ELR (cell line): ENCODE results near the gene PRDM16.
A peak's percentile ranks its signal among the peaks of the same experiment; 100 is the strongest.

ENCODE experiments used
- DNase-seq: peaks from one replicate; pipeline ENCODE4 v3.0.0-alpha.2; 2015; ENCODE audit warnings: low read depth

The PRDM16 gene

DNA sequence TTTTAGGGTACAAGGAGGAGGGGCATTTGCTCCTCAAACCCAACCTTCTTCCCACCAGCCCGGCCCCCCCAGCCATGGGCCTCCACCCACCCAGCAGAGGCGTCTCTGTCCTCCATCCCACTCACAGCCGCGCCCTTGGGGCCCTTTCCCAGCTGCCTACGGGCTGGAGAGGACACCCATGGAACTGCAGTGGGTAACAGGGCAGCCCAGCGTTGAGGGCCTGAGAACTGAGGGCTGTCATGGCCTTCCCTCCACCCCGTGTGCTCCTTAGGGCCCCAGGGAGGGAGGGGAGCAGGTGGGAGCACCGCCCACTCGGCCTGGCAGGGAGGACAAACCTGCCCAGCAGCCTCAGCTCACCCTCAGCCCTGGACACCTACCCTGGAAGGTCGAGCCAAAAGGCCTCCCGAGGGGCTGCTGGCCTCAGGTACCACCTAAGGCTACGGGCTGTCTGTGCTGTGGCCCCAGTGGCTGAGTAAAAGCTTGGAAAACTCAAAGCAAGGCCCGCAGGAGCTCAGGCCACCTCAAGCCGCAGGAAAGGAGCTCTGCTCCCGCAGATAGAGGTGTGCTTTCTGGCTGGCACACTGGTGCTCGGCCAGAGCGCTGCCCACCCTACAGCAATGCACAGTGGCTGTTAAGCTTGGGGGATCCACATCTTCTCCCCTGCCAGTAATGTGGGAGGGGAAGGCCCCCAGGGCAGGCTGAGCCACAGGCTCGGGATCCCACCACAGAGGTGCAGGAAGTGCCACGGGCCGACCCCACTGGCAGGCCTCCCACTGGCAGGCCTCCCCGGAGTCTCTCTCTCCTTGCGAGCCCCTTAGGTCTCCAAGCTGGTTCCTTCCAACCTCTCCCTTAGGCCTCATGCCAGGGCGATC lies 383.2 kb downstream of the PRDM16 start:
- no peak for DNase-seq

- no peak for DNase-seq
Observed at GRCh38 chr1:3452866-3453175, 383.8 kb downstream of the PRDM16 start.

- DNase-seq: peak; percentile 64
Observed at GRCh38 chr1:3453203-3453761, 384.3 kb downstream of the PRDM16 start.

DNA sequence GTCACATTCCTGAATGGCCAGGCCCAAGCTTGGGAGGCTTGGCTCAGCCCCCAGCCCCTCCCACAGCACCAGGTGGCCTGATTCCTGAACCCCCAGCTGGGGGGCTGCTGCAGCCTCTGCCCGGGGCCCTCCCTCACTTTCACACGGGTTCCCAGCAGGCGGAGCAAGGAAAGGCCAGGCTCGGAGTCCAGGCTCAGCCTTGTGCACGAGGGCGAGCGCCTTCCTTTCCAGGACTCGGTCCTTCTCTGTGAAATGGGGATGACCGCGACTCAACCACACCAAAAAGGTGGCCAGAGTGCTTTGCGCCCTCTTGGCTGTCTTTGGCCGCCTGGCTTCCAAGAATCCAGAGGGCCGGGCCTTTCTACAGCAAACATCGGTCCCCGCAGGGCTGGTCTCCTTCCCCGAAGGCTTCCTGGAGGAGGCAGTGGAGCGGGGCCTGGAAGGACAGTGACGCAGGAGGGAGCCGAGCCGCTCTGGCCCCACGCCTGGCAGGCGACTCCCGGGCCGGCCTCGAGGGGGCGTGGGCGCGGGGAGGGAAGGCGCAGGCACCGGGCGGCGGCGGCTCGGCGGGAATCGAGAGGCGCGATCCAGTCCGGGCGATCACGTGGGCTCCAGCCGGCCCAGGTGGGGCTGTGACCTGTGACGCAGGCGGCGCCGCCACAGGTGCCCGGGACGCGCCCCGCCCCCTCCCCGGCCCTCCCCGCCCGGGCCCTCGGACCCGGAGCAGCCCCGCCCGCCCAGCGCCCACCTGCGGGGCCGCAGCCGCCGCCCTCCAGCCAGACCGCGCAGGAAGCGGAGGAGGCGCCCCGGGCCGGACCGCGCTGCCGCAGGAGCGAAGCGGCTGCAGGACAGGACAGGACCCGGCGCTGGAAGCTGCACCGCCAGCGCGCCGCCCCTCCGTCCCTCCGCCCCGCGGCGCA lies 385.1 kb downstream of the PRDM16 start, which contains the start of gene ARHGEF16:
TSS of gene ARHGEF16 (plus strand) at position 775 of the 920 bp plus-strand sequence. CDS start 8,420 bp downstream, outside the sequence.
- peak; percentile 51 for DNase-seq

DNA sequence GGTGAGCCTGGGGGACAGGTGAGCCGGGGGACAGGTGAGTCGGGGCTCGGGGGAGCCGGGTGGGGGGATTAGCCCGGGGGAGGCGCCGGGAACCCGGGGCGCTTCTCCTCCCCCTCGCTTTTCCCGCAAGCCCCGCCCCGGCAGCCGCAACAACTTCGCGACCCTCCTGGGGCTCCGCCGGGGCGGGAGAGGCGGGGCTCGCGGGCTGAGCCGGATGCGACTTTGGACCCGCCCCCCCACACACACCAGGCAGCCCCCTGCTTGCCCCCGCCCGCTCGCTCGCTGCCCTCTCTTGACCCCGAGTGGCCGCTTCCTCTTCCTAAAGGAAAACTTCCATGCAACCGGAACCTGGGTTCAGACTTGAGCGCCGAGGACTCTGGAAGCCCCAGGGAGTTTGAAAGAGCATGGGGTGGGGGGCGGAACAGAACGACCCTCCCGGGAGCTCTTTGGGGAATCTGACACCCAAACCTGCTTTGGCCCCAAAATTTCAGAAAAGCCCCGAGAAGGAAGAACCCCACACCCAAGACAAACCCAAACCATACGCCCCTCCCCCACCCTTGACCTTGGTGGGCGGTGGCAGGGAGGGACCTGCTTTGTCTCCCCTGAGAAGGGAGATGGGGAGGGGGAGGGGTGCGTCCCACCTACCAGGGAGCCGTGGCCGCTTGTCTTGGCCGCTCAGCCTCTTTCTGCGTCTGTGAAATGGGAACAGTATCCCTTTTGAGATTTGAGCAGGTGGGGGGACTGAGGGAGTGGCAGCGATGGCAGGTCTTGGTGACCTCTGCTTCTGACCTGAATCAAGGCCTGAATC lies 386.0 kb downstream of the PRDM16 start:
- DNase-seq: peak; percentile 24

- DNase-seq: no peak
Observed at GRCh38 chr1:3455670-3456448, 386.9 kb downstream of the PRDM16 start.

DNA sequence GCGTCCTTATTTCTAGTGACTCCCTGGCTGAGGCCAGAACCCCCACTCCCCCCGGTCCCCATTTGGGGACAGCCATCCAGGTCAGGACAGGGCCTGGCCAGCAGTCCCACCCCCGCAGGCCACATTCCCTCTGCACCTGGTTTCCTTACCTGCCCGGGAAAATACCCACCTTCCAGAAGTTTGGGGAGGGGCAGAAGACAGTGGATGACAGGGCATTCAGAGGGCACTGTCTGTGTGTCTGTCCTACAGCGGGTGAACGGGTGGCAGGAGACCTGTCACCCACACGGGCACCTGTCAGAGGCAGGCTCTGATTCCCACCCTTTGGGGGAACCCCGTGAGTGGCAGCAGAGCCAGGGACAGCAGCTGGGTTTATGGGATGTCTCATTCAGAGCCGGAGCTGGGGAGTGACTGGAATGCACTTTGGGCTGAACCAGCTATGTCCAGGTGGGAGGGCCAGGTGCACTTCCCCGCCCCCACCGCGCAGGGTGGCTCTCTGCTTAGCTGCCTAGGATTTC lies 387.5 kb downstream of the PRDM16 start:
- no peak for DNase-seq

DNA sequence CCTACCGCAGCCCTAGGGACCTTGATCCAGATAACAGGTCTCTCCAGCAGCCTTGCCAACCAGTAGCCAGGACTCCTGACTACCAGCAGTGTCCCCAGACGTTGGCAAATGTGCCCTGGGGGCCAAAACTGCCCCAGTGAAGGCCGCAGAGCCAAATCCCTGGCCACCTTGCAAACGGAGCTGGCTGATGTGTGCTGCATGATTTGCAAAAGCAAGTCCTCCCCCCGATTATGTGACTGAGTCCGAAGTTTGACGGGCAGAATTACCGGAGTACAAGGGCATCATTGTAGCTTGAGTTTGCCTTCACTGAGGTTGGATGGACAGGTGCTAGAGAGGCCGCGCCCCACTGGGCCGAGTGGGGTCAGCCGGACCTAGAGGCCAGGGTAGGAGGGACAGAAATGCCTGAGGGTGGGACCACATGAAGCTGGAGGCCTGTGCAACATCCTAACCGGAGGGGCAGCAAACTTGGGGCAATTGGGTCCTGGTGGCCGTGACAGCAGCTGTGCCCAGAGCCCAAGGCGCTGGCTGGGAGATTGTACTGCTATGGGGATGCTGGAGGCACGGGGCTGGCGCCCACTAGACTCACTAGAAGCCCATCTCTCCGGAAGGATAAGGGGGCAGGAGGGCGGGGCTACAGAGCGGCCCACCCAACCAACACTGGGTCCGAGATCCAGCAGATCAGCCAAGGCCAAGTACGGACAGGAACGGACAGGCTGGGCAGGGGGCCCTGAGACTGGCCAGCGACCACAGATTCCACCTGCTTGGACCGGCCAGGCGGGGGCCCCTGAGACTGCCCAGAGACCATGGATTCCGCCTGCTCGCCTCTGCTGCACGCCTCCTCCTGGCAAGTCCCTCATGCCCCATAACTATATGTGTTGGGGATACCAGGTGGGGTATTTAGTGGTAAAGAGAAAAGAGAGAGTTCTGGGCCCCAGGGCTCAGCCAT lies 388.2 kb downstream of the PRDM16 start:
- DNase-seq: no peak

DNA sequence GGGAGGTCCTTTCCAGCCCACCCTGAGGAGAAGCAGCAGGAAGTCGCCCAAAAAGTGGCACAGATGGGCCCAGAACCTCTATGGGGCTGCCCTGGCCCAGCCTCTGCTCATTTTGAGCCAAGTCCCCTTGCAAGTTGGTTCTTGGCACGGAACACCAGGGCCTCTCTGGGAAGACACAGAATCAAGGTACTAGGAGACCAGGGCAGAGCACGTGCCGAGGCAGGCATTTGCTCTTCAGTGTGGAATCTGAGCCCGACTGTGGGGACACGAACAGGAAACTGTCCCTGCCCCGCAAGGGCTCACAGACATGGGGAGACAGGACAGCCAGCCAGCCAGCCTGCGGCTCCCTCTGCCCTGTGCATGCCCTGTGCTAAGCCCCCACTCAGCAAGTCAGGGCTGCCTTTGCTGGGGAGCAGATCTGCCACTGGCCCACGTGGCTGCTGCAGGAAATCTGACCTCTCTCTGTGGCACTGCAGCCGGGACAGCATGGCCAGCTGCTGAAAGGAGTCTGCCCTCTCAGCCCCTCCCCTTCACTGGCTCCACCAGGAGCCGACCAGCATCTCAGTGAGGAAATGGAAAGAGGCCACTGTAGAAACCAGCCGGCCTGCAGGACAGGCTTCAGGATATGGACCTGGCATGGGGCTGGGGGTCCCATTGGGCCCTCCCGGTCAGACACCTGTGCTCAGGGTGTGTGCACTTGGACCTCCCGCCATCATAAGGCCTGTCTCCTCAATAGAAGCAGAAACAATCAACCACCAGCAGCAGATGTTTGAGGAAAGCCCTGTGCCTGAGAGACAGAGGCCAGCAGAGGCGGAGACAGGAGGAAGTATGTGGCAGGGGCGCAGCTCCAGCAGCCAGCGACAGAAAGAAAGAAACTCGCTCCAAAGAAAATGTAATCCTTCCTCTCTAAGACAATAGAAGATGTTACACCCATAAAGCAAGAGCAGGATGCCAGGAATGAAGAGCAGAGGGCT lies 389.2 kb downstream of the PRDM16 start:
- no peak for DNase-seq

DNA sequence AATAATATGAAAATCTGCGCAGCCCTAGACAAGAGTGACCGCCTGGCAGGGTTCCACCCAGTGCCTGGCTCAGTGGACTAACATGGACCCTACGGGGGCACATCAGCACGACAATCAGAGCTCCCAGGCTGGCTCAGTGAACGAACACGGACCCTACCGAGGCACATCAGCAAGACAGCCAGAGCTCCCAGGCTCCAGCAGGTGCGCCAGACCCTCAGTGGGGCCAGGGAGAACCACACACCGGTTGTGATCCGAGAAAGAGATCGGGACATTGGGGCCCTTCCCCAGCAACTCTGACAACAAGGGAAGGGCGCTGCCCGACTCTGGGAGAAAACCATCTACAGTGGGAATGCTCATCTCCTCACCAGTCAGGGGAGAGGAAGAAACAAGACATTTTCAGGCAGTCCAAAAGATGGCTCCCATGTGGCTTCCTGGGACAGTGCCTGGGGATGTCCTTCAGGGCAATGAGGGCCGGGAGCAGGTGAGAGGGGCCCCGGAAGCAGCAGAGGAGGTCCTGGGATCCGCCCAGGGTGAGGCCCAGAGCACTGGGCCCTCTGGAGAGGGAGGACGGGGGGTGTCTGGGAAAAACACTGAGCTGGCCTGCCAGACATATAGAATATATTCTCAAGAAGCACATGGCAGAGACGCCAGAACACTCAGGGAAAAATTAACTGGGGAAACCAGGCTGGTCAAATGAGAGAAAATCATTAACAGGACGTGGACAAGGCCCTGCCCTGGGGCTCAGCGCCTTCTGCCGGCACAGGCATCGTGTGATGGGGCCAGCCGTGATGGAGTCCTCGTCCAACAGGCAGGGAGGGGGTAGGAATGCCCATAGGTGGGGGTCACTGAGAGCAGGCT lies 390.3 kb downstream of the PRDM16 start:
- no peak for DNase-seq

GRCh38 chr1:3459940-3460671 lies 391.1 kb downstream of the PRDM16 start:
- no peak for DNase-seq

DNA sequence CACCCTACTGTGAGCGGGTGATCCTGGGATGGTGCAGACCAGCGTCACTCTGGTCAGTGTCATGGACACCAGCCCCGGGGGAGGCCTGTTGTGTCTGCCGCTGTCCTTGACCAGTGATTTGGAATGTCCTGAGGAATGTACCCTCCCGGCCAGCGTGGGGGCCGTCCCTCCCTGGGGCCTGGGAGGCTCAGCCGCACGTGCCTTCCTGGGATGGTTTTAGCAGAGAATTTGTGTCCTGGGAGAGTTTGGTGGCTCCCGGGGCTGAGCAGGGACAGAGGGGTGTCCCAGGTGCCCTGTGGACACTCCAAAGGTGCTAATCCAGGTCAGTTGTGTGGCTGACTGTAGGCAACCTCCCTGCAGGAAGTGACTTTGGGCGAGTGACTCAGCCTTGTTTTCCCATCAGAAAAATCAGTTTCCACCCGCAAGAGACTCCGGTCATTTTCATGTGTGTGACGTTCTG lies 391.7 kb downstream of the PRDM16 start:
- DNase-seq: peak; percentile 37

- no peak for DNase-seq
Observed at GRCh38 chr1:3461238-3461933, 392.4 kb downstream of the PRDM16 start.

DNA sequence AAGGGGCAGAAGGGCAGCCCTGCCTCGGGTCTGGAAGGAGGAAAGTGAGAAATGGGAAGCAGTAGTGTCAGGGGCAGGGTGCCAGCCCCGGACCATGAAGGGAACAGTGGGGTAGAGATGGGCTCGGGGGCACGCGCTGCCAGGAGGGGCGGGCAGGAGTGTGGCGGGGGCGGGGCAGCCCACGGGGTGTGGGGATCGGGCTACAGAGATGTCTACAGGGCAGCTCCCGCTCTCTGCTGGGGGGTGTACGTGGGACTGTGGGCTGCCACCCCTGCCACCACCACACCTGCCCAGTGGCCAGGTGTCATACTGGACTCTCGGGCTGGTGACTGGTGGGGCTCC lies 392.9 kb downstream of the PRDM16 start:
- DNase-seq: no peak

DNA sequence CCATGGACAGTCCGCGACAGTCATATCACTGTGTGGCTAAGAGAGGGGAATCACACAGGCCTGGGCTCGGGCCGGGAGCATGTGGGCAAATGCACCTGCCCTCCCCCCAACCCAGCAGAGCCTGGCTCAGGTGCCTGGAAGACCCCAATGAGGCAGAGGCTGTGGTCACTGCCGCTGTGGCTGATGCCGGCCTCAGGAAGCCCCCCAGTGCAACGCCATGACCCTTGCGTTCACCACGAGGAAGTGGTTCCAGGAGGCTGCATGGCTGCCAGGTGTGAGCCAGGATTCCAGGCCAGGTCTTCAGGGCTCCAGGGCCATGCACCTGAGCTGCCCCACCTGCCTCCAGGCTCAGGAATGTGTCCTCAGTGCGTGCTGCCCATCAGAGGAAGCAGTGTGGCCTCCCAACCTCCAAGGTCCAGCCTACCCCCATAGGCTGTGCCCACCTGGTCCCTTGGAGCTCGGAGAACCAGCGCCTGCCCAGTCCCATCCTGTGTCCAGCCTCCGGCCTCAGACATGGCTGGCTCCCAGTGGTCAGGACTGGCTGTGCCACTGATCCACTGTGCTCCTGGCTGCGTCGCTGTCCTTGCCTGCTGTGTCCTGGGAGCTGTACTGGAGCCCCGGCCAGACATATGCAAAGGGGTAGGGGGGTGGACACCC lies 393.5 kb downstream of the PRDM16 start:
- DNase-seq: no peak

DNA sequence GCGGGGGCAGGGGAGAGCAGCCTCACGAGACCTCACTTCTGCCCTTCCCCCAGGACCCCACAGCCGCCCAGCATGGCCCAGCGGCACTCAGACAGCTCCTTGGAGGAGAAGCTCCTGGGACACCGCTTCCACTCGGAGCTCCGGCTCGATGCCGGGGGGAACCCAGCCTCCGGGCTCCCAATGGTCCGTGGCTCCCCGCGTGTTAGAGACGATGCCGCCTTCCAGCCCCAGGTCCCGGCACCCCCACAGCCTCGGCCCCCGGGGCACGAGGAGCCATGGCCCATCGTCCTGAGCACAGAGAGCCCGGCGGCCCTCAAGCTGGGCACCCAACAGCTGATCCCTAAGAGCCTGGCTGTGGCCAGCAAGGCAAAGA lies 394.0 kb downstream of the PRDM16 start:
- no peak for DNase-seq
